Activated naive CD8-positive, alpha-beta T cell treated with anti-CD3 and anti-CD28 coated beads, Interleukin-2, amount 50 U/mL, for 24 hours (primary cell): ENCODE results near the gene WASL.
"Not testable (repeated sequence)": the region's sequence is repeated elsewhere in the genome, so short reads cannot be mapped to it uniquely, and the experiment has no call there.

Source experiments
- ATAC-seq: fragments of 150-1000 bp; cut with Tn5 transposase; one replicate; pipeline ENCODE4 v1.10.0; 2021
- DNase-seq: peaks from one replicate; pipeline ENCODE4 v3.0.0; 2021
- H3K27ac Mint-ChIP-seq: one replicate; pipeline ENCODE4 v1.8.0; 2021; ENCODE audit warnings: mild to moderate bottlenecking, mixed read lengths
- H3K27me3 Mint-ChIP-seq: one replicate; pipeline ENCODE4 v1.8.0; 2021; ENCODE audit warnings: mixed read lengths
- H3K36me3 Mint-ChIP-seq: one replicate; pipeline ENCODE4 v1.8.0; 2021; ENCODE audit warnings: low read depth, mixed read lengths
- H3K4me1 Mint-ChIP-seq: one replicate; pipeline ENCODE4 v1.8.0; 2021; ENCODE audit warnings: mixed read lengths
- H3K4me3 Mint-ChIP-seq: one replicate; pipeline ENCODE4 v1.8.0; 2021; ENCODE audit warnings: mild to moderate bottlenecking, moderate library complexity, mixed read lengths
- H3K9me3 Mint-ChIP-seq: one replicate; pipeline ENCODE4 v1.8.0; 2021; ENCODE audit warnings: mixed read lengths

The WASL gene

GRCh38 chr7:123752534-123752933 lies 3.7 kb upstream of the WASL start:
- DNase-seq (no peak), ATAC-seq (no peak)
- Mint-ChIP-seq H3K4me1 (peaks cover 46% of the 10 kb centered on the region), H3K27ac (no peak overlapping the region), H3K9me3 (no peaks in the 10 kb centered on the region), H3K4me3 (no peak overlapping the region), H3K27me3 (no peaks in the 10 kb centered on the region), H3K36me3 (peaks cover 2% of the 10 kb centered on the region)

GRCh38 chr7:123751821-123752220 lies 3.0 kb upstream of the WASL start:
- Mint-ChIP-seq H3K9me3 (no peaks in the 10 kb centered on the region), H3K4me3 (peak overlapping the region; percentile 33), H3K36me3 (peaks cover 4% of the 10 kb centered on the region), H3K27me3 (no peaks in the 10 kb centered on the region), H3K4me1 (peaks cover 53% of the 10 kb centered on the region), H3K27ac (peak overlapping the region; percentile 50)
- DNase-seq, result no peak
- no peak for ATAC-seq

GRCh38 chr7:123750389-123751230 lies 1.8 kb upstream of the WASL start:
- peaks cover 10% of the 10 kb centered on the region for H3K36me3 Mint-ChIP-seq
- ATAC-seq (no peak), DNase-seq (no peak)
- H3K4me1 Mint-ChIP-seq, result peaks cover 63% of the 10 kb centered on the region
- H3K27me3 Mint-ChIP-seq, result no peaks in the 10 kb centered on the region
- H3K4me3 Mint-ChIP-seq, result peak overlapping the region; percentile 43
- H3K27ac Mint-ChIP-seq, result no peak overlapping the region
- no peaks in the 10 kb centered on the region for H3K9me3 Mint-ChIP-seq

GRCh38 chr7:123749537-123749857 lies 694 bp upstream of the WASL start:
- peaks cover 64% of the 10 kb centered on the region for H3K4me1 Mint-ChIP-seq
- H3K27ac Mint-ChIP-seq, result peak overlapping the region; percentile 92
- ATAC-seq, result peak; percentile 4
- H3K27me3 Mint-ChIP-seq, result no peaks in the 10 kb centered on the region
- DNase-seq, result peak; percentile 44
- peak overlapping the region; percentile 94 for H3K4me3 Mint-ChIP-seq
- H3K36me3 Mint-ChIP-seq, result peaks cover 10% of the 10 kb centered on the region
- no peaks in the 10 kb centered on the region for H3K9me3 Mint-ChIP-seq

GRCh38 chr7:123748171-123748733 lies 551 bp downstream of the WASL start:
- H3K9me3 Mint-ChIP-seq, result no peaks in the 10 kb centered on the region
- no peaks in the 10 kb centered on the region for H3K27me3 Mint-ChIP-seq
- H3K36me3 Mint-ChIP-seq, result peaks cover 10% of the 10 kb centered on the region
- peak overlapping the region; percentile 92 for H3K27ac Mint-ChIP-seq
- H3K4me3 Mint-ChIP-seq, result peak overlapping the region; percentile 94
- peaks cover 72% of the 10 kb centered on the region for H3K4me1 Mint-ChIP-seq
- peak; percentile 2 for DNase-seq
- peak; percentile 29 for ATAC-seq

GRCh38 chr7:123747620-123748141 lies 1.1 kb downstream of the WASL start:
- H3K36me3 Mint-ChIP-seq, result peaks cover 10% of the 10 kb centered on the region
- H3K27me3 Mint-ChIP-seq, result no peaks in the 10 kb centered on the region
- ATAC-seq, result no peak
- peak overlapping the region; percentile 88 for H3K27ac Mint-ChIP-seq
- peak overlapping the region; percentile 94 for H3K4me3 Mint-ChIP-seq
- no peaks in the 10 kb centered on the region for H3K9me3 Mint-ChIP-seq
- peaks cover 76% of the 10 kb centered on the region for H3K4me1 Mint-ChIP-seq
- peak; percentile 26 for DNase-seq

- Mint-ChIP-seq H3K4me1 (peaks cover 77% of the 10 kb centered on the region), H3K27me3 (no peaks in the 10 kb centered on the region), H3K4me3 (peak overlapping the region; percentile 94), H3K27ac (peak overlapping the region; percentile 88), H3K9me3 (no peaks in the 10 kb centered on the region), H3K36me3 (peaks cover 10% of the 10 kb centered on the region)
- DNase-seq (no peak), ATAC-seq (no peak)
Observed at GRCh38 chr7:123746931-123747488, 1.8 kb downstream of the WASL start.

GRCh38 chr7:123746055-123746454 lies 2.7 kb downstream of the WASL start:
- ATAC-seq (no peak), DNase-seq (no peak)
- H3K4me3 Mint-ChIP-seq, result peak overlapping the region; percentile 94
- peaks cover 10% of the 10 kb centered on the region for H3K36me3 Mint-ChIP-seq
- H3K4me1 Mint-ChIP-seq, result peaks cover 72% of the 10 kb centered on the region
- no peaks in the 10 kb centered on the region for H3K27me3 Mint-ChIP-seq
- H3K9me3 Mint-ChIP-seq, result no peaks in the 10 kb centered on the region
- no peak overlapping the region for H3K27ac Mint-ChIP-seq

GRCh38 chr7:123745437-123745836 lies 3.4 kb downstream of the WASL start:
- H3K4me1 Mint-ChIP-seq, result peaks cover 75% of the 10 kb centered on the region
- H3K4me3 Mint-ChIP-seq, result no peak overlapping the region
- no peak for ATAC-seq
- no peaks in the 10 kb centered on the region for H3K27me3 Mint-ChIP-seq
- no peak overlapping the region for H3K27ac Mint-ChIP-seq
- no peak for DNase-seq
- peaks cover 10% of the 10 kb centered on the region for H3K36me3 Mint-ChIP-seq
- no peaks in the 10 kb centered on the region for H3K9me3 Mint-ChIP-seq

GRCh38 chr7:123744416-123744815 lies 4.4 kb downstream of the WASL start:
- Mint-ChIP-seq H3K4me1 (peaks cover 69% of the 10 kb centered on the region), H3K27ac (no peak overlapping the region), H3K9me3 (no peaks in the 10 kb centered on the region), H3K4me3 (no peak overlapping the region), H3K36me3 (peaks cover 11% of the 10 kb centered on the region), H3K27me3 (no peaks in the 10 kb centered on the region)
- no peak for DNase-seq
- no peak for ATAC-seq

- no peak for DNase-seq
- H3K4me3 Mint-ChIP-seq, result no peak overlapping the region
- H3K9me3 Mint-ChIP-seq, result peaks cover 4% of the 10 kb centered on the region
- ATAC-seq, result no peak
- no peak overlapping the region for H3K27ac Mint-ChIP-seq
- no peaks in the 10 kb centered on the region for H3K27me3 Mint-ChIP-seq
- peaks cover 60% of the 10 kb centered on the region for H3K4me1 Mint-ChIP-seq
- H3K36me3 Mint-ChIP-seq, result peaks cover 19% of the 10 kb centered on the region
Observed at GRCh38 chr7:123741940-123742339, 6.9 kb downstream of the WASL start.

- DNase-seq, result no peak
- peaks cover 36% of the 10 kb centered on the region for H3K4me1 Mint-ChIP-seq
- no peaks in the 10 kb centered on the region for H3K27me3 Mint-ChIP-seq
- peaks cover 27% of the 10 kb centered on the region for H3K36me3 Mint-ChIP-seq
- no peak overlapping the region for H3K4me3 Mint-ChIP-seq
- no peak overlapping the region for H3K27ac Mint-ChIP-seq
- ATAC-seq, result no peak
- peaks cover 22% of the 10 kb centered on the region for H3K9me3 Mint-ChIP-seq
Observed at GRCh38 chr7:123738808-123739207, 10.0 kb downstream of the WASL start.

- no peak overlapping the region for H3K27ac Mint-ChIP-seq
- peaks cover 32% of the 10 kb centered on the region for H3K36me3 Mint-ChIP-seq
- ATAC-seq, result no peak
- no peak overlapping the region for H3K4me3 Mint-ChIP-seq
- H3K27me3 Mint-ChIP-seq, result no peaks in the 10 kb centered on the region
- peaks cover 27% of the 10 kb centered on the region for H3K9me3 Mint-ChIP-seq
- no peak for DNase-seq
- H3K4me1 Mint-ChIP-seq, result peaks cover 36% of the 10 kb centered on the region
Observed at GRCh38 chr7:123738356-123738755, 10.4 kb downstream of the WASL start.

- ATAC-seq, H3K27ac Mint-ChIP-seq, H3K4me3 Mint-ChIP-seq, DNase-seq, H3K27me3 Mint-ChIP-seq: not testable (repeated sequence)
- H3K9me3 Mint-ChIP-seq, result peaks cover 38% of the 10 kb centered on the region
- H3K36me3 Mint-ChIP-seq, result peaks cover 41% of the 10 kb centered on the region
- peaks cover 38% of the 10 kb centered on the region for H3K4me1 Mint-ChIP-seq
Observed at GRCh38 chr7:123737168-123737674, 11.6 kb downstream of the WASL start.

GRCh38 chr7:123735539-123735938 lies 13.3 kb downstream of the WASL start:
- Mint-ChIP-seq H3K36me3 (peaks cover 48% of the 10 kb centered on the region), H3K4me3 (no peak overlapping the region), H3K9me3 (peaks cover 44% of the 10 kb centered on the region), H3K27me3 (no peaks in the 10 kb centered on the region), H3K4me1 (peaks cover 34% of the 10 kb centered on the region), H3K27ac (no peak overlapping the region)
- ATAC-seq (no peak), DNase-seq (no peak)
